Measurements from ENCODE around the gene C11orf97.

- TF ChIP-seq CTCF (IDR thresholded peaks at IDR 0.05 in 4 of 5, conservative IDR thresholded peaks at IDR 0.05 in 1 of 5), result no peak
- TF ChIP-seq POLR2A (IDR thresholded peaks at IDR 0.05), result no peak
These were observed 33.3 kb downstream of the C11orf97 start for GRCh38 chr11:94545264-94546161.

Measured in gastrocnemius medialis (tissue), 4 donors.